Measurements from ENCODE around the gene FANCD2OS. TPM values are rescaled to one million over a fixed set of nuclear protein-coding genes. Genes with fewer than 3 reads are reported as not detected.

Gene FANCD2OS
- total RNA-seq, 1 experiment from 2014 or later: not detected

GRCh38 chr3:10055097-10055496 lies 53.0 kb downstream of the FANCD2OS start:
- no peaks in the 10 kb centered on the region for H4K20me1 ChIP-seq (ENCODE audit: low read length)
- TF ChIP-seq EZH2phosphoT487 (IDR thresholded peaks at IDR 0.05; ENCODE audit: borderline replicate concordance, low read length) (no peak), EZH2 (IDR thresholded peaks at IDR 0.05; ENCODE audit: low read length, unreplicated experiment) (no peak), CTCF (conservative IDR thresholded peaks at IDR 0.05; ENCODE audit: low read depth, low read length) (no peak)
- no peak overlapping the region for H2AFZ ChIP-seq (ENCODE audit: low read length)
- no peak overlapping the region for H3K27ac ChIP-seq (ENCODE audit: low read length)
- H3K4me2 ChIP-seq (ENCODE audit: low read length): no peak overlapping the region
- intact Hi-C loops (cut with micrococcal nuclease): no loop called here
- POLR2A ChIA-PET (ENCODE audit: unreplicated experiment): interaction anchor here (0.6 kb wide), 1 partner anchor 80 kb away, joined by 3 read pairs; no protein-coding TSS in a partner anchor
- H3K27me3 ChIP-seq (ENCODE audit: low read length): no peaks in the 10 kb centered on the region
- BruUV-seq (replicated peaks): no TSS peak
- no peak for ATAC-seq
- peaks cover 9% of the 10 kb centered on the region; the same call in 1 of the 2 replicates for H3K36me3 ChIP-seq (ENCODE audit: low read depth, low read length)
- no peaks in the 10 kb centered on the region for H3F3A ChIP-seq (ENCODE audit: low read length, unreplicated experiment)
- H3K9me2 ChIP-seq (replicated peaks; ENCODE audit: low read length): no peaks in the 10 kb centered on the region
- CTCF ChIA-PET: no interaction called here
- no peak overlapping the region for H3K9ac ChIP-seq (ENCODE audit: low read length)
- DNase-seq: no peak
- no peaks in the 10 kb centered on the region for H3K79me2 ChIP-seq (ENCODE audit: low read length)
- no peaks in the 10 kb centered on the region for H3K9me3 ChIP-seq (ENCODE audit: low read length)
- no peaks in the 10 kb centered on the region for H3K4me1 ChIP-seq (ENCODE audit: insufficient read depth, low read length)
- H3K4me3 ChIP-seq (ENCODE audit: low read length): no peak overlapping the region

Other genes starting within 250 kb of the FANCD2OS start
- gene CIDEC, start 228.0 kb downstream of the FANCD2OS start, total RNA-seq (2014; rRNA removed): not detected in 2 replicates
- 32.5 and 34.1 TPM in 2 replicates for gene JAGN1, start 217.6 kb downstream of the FANCD2OS start, total RNA-seq (2014; rRNA removed)
- 4.0 and 4.7 TPM in 2 replicates for gene IL17RE, start 205.4 kb downstream of the FANCD2OS start, total RNA-seq (2014; rRNA removed)
- gene IL17RC, start 191.2 kb downstream of the FANCD2OS start, total RNA-seq (2014; rRNA removed): 116 and 138 TPM in 2 replicates
- 22.0 and 28.3 TPM in 2 replicates for gene CRELD1, start 174.4 kb downstream of the FANCD2OS start, total RNA-seq (2014; rRNA removed)
- gene PRRT3, start 155.8 kb downstream of the FANCD2OS start, total RNA-seq (2014; rRNA removed): 4.4 and 5.0 TPM in 2 replicates
- gene EMC3, start 121.4 kb downstream of the FANCD2OS start, total RNA-seq (2014; rRNA removed): 55.8 and 77.1 TPM in 2 replicates
- 58.7 and 67.9 TPM in 2 replicates for gene FANCD2, start 81.8 kb downstream of the FANCD2OS start, total RNA-seq (2014; rRNA removed)
- gene BRK1, start 7.4 kb upstream of the FANCD2OS start, total RNA-seq (2014; rRNA removed): 110 and 140 TPM in 2 replicates
- 45.0 and 51.5 TPM in 2 replicates for gene VHL, start 33.5 kb upstream of the FANCD2OS start, total RNA-seq (2014; rRNA removed)
- gene IRAK2, start 56.7 kb upstream of the FANCD2OS start, total RNA-seq (2014; rRNA removed): 4.7 and 5.5 TPM in 2 replicates
- gene TATDN2, start 140.2 kb upstream of the FANCD2OS start, total RNA-seq (2014; rRNA removed): 14.1 and 25.6 TPM in 2 replicates
- gene GHRL, start 184.7 kb upstream of the FANCD2OS start, total RNA-seq (2014; rRNA removed): not detected in 2 replicates
- 265 and 289 TPM in 2 replicates for gene SEC13, start 212.9 kb upstream of the FANCD2OS start, total RNA-seq (2014; rRNA removed)

All from PC-3 (cell line).